Inflammatory macrophage (primary cell): Measurements from ENCODE around the gene CLIP4.
"Not testable (repeated sequence)": the region's sequence is repeated elsewhere in the genome, so short reads cannot be mapped to it uniquely, and the experiment has no call there.

Source experiments
- DNase-seq, 2 donors: peaks; one replicate each; pipeline ENCODE4 v3.0.0-alpha.2; 2020 to 2022
- total RNA-seq, 18 experiments: gene quantifications; one replicate each; lab custom pipeline; 2026; ENCODE audit warnings: mixed read lengths in 6 of 18, inconsistent platforms in 2 of 18; lab: John Stamatoyannopoulos, UW

The CLIP4 gene
- 28.0 to 463 (median 263) reads per million in 18 experiments for total RNA-seq

GRCh38 chr2:29114946-29115609 is at the start of gene CLIP4:
TSS of gene CLIP4 (plus strand) at chr2:29115415. CDS start at chr2:29121389, 5,974 bp downstream.
- peak; percentile 85 to 95 for DNase-seq

DNA sequence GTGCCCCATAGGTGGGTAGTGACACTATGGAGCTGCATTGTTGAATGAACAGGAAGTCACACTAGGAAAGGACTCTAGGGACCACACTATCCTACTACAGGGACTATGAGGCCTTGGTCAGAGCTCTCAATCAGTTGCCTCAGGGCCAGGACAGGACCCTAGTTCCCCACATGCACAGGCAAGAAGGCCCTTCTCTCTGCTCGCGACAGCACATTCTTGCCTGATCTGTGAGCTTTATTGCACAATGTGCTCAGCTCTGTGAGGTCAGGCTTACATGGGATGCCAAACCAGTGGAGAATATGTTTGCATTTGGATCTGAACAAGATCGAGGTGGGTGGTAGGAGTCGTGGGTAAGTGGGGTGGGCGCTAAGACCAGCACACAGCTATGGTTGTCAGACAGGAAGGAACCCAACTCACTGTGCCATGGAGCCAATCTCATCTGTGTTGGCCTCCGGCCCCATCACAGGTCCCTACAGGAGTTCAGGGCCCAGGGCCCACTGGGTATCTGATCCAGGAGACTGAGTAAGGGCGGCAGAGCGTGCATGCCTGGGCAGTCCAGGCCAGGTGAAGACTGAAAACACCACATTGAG is 48.8 kb upstream of the CLIP4 start:
- peak; percentile 83 for DNase-seq

DNA sequence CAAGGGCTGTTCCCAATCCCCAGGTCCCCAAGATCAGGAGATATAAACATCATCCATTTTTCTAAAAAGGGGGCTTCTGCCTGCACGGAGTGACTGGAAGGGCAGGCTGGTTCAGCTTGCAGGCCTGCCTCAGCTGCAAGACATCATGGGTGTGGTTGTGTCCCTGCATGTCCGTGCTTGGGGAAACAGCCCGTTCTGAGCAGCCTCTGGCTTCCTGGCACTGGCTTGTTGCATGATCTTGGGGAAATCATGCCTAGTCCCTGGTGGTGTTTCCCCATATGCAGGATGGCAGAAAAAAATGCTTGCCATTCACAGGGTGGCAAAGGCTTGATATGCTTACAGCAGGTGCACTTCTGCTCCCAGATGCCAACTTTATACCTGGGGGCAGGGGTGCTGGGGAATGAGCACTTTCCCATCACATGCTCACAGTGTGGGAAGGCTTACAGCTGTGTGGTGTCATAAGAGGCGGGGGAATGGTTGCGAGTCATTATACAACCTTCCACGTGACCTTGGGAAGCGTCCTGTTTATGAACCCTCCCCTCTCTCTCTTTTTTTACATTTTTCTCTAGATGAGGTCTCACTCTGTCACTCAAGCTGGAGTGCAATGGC is 48.1 kb upstream of the CLIP4 start:
- DNase-seq: peak; percentile 80

- DNase-seq: no peak
Observed at GRCh38 chr2:29068513-29068912, 46.7 kb upstream of the CLIP4 start.

DNA sequence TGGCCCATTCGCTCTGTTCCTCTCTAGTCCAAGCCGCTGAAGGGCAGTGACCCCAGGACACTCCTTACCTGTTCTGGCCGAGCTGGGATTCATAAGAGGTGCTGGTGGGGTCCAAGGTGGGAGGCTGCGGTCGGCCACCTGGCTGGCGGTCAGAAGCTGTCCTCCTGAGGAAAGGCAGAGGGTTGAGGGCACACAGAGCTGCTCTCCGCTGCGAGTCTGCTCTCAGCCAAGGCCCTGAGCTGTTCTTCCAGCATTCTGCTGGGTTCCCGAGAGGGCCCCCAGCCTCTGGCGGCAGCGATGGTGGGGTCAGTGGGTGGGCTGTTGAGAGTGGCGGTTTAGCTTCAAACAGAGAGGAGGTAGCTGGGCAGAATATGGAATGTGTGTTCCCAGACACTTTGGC is 44.7 kb upstream of the CLIP4 start:
- no peak for DNase-seq

GRCh38 chr2:29071032-29071975 is 43.9 kb upstream of the CLIP4 start:
- no peak for DNase-seq

GRCh38 chr2:29072251-29072650 is 43.0 kb upstream of the CLIP4 start:
- DNase-seq: no peak

GRCh38 chr2:29072971-29073725 is 42.1 kb upstream of the CLIP4 start:
- DNase-seq: no peak

GRCh38 chr2:29073933-29074332 is 41.3 kb upstream of the CLIP4 start:
- DNase-seq: peak; percentile 57 to 68

GRCh38 chr2:29074411-29074810 is 40.8 kb upstream of the CLIP4 start, which contains the start of gene PCARE:
TSS of gene PCARE (minus strand) at chr2:29074523. CDS start at chr2:29074261, 262 bp downstream.
- no peak for DNase-seq

GRCh38 chr2:29075894-29076705 is 39.1 kb upstream of the CLIP4 start:
- DNase-seq: no peak

- DNase-seq: no peak
Observed at GRCh38 chr2:29079887-29080286, 35.3 kb upstream of the CLIP4 start.

DNA sequence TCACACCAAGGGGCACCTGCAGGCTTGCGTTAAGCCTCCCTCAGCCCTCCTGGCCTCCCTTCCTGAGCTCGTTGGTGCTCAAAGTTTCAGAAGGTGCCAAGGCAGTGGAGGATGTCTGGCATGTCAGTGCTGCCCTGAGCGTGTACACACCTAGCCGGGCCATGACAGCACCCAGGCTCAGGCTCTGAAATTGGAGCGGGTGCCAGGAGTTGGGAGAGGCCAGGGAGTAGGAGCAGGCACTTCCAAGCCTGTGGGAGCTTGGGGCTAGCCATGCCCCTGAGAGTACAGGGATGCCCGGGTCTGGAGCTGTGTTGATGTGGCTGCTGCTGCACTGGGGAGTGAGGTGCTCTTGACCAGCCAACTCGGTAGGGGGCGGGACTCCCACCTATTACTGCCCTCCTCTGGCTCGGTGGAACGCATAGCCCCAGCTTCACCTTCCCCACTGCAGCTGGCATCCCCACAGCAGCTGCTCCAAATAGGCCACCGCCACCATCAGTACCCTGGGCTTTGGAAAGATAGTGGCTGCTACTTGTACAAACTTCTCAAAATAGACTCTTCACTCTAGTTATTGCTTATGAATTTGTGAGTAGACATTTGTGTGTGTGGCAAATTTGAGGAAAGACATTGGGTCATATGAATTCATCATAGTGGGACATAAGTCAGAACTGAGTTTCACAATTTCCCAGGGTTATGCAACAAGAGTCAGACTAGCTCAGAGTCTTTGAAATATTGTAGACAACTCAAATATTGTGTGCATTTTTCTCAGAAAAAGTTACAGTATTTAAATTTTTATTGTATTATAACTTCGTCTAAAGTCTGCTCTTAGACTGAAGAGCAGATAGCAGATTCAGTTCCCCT is 34.1 kb upstream of the CLIP4 start:
- DNase-seq: peak; percentile 92 to 98

DNA sequence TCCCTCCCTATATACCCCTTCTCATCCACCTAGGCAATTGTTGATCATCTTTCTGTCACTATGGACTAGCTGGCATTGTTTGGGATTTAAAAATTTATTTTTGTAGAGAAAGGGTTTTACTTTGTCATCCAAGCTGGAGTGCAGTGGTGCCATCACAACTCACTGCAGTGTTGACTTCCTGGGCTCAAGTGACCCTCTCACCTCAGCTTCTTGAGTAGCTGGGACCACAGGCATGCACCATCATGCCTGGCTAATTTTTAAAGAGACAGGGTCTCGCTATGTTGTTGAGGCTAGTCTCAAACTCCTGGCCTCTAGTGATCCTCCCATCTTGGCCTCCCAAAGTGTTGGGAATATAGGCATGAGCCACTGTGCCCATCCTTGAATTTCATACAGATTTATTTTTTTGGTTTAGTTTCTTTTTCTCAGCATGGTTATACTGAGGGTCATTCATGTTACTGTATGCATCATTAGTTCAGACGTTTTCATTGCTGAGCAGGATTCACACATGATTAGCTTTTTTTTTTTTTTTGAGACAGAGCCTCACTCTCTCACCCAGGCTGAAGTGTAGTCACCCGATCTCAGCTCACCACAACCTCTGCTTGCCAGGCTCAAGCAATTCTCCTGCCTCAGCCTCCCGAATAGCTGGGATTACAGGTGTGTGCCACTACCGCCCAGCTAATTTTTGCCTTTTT is 32.3 kb upstream of the CLIP4 start:
- no peak for DNase-seq

DNA sequence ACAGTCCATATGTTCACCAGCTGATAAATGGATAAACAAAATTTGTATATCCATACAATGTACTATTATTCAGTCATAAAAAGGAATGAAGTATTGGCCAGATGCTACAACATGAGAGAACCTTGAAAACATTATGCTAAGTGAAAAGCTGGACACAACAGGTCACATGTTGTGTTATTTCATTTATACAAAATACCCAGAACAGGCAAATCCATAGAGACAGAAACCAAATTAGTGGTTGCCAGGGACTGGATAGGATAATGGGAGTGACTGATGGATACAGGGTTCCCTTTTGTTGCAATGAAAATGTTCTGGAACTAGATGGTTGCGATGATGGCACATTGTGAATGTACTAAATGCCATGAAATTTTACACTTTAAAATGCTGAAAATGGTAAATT is 30.7 kb upstream of the CLIP4 start:
- no peak for DNase-seq

- not testable (repeated sequence) for DNase-seq
Observed at GRCh38 chr2:29090311-29090710, 24.9 kb upstream of the CLIP4 start.

DNA sequence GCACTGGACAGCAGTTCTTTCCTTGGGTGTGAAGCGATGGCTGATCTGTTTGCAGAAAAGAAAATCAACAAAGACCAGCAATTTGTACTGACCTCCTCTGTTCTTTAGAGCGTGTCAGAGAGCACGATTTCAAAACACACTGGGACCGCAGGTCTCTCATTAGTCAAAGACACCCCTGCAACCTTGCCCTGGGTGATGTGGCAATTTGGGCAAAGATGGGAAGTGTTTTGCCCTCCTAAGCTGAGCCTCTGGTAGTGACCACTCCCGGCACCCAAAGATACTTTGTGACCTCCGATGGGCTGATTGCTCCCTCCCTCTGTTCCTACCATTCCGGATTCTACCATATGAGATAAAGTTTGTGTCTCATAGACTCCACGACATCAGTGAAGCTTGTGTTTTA is 18.2 kb upstream of the CLIP4 start:
- DNase-seq: no peak

DNA sequence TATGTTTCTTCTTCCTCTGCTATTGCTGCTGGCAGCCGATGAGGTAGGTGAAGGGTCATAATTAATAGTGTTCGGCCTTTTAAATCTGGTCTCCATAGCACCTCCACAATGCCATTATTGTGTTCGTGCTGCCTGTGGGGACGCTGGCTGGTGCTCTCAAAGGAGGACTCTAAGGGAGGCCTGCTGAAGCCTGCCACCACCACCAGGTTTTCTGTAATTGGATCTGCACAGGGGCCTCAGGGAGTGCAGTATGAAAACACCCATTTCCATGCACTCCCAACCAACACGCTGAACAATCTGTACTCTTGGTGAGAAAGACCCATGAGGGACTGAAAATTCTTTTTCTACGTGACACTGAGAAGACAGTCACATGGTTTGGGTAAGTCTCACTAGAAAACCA is 17.6 kb upstream of the CLIP4 start:
- DNase-seq: no peak

- no peak for DNase-seq
Observed at GRCh38 chr2:29100564-29100963, 14.7 kb upstream of the CLIP4 start.
